ENCODE results near the gene INPP5K.

The INPP5K gene

DNA sequence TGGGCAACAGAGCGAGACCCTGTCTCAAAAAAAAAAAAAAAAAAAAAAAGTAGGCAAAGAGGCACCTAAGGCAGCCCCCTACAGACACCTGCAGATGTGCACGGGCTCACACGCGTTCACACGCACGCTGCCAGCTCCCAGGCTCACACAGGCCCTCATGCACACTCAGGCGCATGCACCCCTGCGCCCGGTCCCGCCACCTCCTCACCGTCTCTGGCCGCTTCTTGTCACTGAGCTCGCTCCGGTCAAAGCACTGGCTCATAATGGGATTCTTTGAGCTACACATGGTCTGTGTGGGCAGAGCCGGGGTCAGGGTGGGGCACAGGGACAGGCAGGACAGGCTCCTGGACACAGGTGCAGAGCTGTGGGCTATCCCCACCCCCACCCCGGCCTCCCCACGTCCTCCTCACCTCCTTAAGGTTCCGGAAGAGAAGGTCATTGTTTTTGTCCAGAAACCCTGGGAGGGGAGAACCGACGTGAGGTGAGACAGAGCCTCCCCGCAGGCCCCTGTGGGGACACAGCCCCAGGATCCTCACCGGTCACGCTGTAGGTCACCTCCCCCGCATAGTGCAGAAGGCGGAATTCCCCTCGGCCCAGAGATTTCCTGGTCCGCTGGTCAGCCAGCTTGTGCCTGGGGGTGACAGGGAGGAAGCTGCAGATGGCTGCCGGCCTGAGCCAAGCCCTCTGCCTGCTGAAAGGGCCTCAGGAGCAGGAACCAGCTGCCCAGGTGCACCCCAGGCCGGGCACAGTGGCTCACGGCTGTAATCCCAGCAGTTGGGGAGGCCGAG, 41.8 kb downstream of the INPP5K start:
- H3K79me2 ChIP-seq (ENCODE audit: low read length): no peaks in the 10 kb centered on the region
- H3K9me3 ChIP-seq (replicated peaks; ENCODE audit: insufficient read depth, low read length): no peaks in the 10 kb centered on the region
- H4K20me1 ChIP-seq (ENCODE audit: insufficient read depth, low read length): no peaks in the 10 kb centered on the region
- H3K27ac ChIP-seq (ENCODE audit: low read length): no peak overlapping the region
- no peak overlapping the region for H3K9ac ChIP-seq (ENCODE audit: low read length)
- no peaks in the 10 kb centered on the region for H3K27me3 ChIP-seq (replicated peaks; ENCODE audit: insufficient read depth, low read length)
- no peaks in the 10 kb centered on the region for H3K4me1 ChIP-seq (ENCODE audit: low read length)
- no peak for TF ChIP-seq EZH2phosphoT487 (IDR thresholded peaks at IDR 0.05; ENCODE audit: low read length)
- no peak for TF ChIP-seq EZH2 (optimal IDR thresholded peaks at IDR 0.05; ENCODE audit: low read depth, low read length)
- TF ChIP-seq, protein P1, sequence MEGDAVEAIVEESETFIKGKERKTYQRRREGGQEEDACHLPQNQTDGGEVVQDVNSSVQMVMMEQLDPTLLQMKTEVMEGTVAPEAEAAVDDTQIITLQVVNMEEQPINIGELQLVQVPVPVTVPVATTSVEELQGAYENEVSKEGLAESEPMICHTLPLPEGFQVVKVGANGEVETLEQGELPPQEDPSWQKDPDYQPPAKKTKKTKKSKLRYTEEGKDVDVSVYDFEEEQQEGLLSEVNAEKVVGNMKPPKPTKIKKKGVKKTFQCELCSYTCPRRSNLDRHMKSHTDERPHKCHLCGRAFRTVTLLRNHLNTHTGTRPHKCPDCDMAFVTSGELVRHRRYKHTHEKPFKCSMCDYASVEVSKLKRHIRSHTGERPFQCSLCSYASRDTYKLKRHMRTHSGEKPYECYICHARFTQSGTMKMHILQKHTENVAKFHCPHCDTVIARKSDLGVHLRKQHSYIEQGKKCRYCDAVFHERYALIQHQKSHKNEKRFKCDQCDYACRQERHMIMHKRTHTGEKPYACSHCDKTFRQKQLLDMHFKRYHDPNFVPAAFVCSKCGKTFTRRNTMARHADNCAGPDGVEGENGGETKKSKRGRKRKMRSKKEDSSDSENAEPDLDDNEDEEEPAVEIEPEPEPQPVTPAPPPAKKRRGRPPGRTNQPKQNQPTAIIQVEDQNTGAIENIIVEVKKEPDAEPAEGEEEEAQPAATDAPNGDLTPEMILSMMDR (IDR thresholded peaks at IDR 0.05; ENCODE audit: low read length): no peak
- H2AFZ ChIP-seq (ENCODE audit: low read length): no peak overlapping the region
- H3K4me3 ChIP-seq (ENCODE audit: low read length): no peak overlapping the region
- DNase-seq: no peak
- no peaks in the 10 kb centered on the region for H3F3A ChIP-seq (ENCODE audit: insufficient read depth, low read length)
- no peaks in the 10 kb centered on the region for H3K36me3 ChIP-seq (replicated peaks; ENCODE audit: insufficient read depth, low read length)
- no peak overlapping the region for H3K4me2 ChIP-seq (ENCODE audit: low read depth, low read length)
- H3K9me2 ChIP-seq (replicated peaks; ENCODE audit: insufficient read depth, low read length): no peaks in the 10 kb centered on the region

DNA sequence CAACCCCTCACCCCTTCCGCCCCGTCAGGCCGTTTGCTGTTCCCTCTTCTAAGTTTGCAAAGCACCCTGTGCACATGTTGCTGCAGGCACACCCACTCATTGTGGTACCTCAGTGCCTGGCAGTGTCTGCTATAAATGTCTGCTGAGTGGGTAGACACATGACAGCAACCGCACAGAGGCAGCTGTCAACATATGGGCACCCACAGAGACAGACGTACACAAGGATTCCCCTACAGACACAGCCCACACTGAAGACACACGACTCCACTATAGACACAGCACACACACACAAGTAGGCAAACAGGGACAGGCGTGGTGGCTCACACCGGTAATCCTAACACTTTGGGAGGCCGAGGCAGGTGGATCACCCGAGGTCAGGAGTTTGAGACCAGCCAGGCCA, 42.6 kb downstream of the INPP5K start:
- Histone ChIP-seq H3K4me2 (ENCODE audit: low read depth, low read length) (no peak overlapping the region), H3K27ac (ENCODE audit: low read length) (no peak overlapping the region), H3K4me3 (ENCODE audit: low read length) (no peak overlapping the region), H3K36me3 (replicated peaks; ENCODE audit: insufficient read depth, low read length) (no peaks in the 10 kb centered on the region), H3K9ac (ENCODE audit: low read length) (no peak overlapping the region), H3K27me3 (replicated peaks; ENCODE audit: insufficient read depth, low read length) (no peaks in the 10 kb centered on the region), H3K9me2 (replicated peaks; ENCODE audit: insufficient read depth, low read length) (no peaks in the 10 kb centered on the region), H3F3A (ENCODE audit: insufficient read depth, low read length) (no peaks in the 10 kb centered on the region), H2AFZ (ENCODE audit: low read length) (no peak overlapping the region), H3K4me1 (ENCODE audit: low read length) (no peaks in the 10 kb centered on the region), H3K9me3 (replicated peaks; ENCODE audit: insufficient read depth, low read length) (no peaks in the 10 kb centered on the region), H3K79me2 (ENCODE audit: low read length) (no peaks in the 10 kb centered on the region), H4K20me1 (ENCODE audit: insufficient read depth, low read length) (no peaks in the 10 kb centered on the region)
- DNase-seq: no peak
- TF ChIP-seq EZH2 (optimal IDR thresholded peaks at IDR 0.05; ENCODE audit: low read depth, low read length) (no peak), EZH2phosphoT487 (IDR thresholded peaks at IDR 0.05; ENCODE audit: low read length) (no peak)
- TF ChIP-seq, protein P1 (IDR thresholded peaks at IDR 0.05; ENCODE audit: low read length): no peak

DNA sequence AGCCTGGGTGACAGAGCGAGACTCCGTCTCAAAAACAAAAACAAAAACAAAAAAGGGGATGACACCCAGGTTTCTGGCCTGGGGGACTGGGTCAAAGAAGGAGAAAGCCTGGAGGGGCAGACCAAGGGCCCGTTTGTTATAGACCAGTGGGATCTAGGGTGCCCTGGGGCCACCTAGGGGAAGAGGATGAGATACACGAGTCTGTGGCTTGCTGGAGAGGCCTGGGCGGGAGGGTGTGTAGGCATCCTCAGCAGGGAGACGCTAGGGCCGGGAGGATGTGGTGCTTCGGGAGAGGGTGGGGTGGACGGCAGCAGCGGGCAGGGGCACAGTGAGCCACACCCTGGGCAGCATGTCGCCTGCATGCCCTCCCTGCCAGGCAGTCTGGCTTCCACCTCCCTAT, 43.2 kb downstream of the INPP5K start:
- Histone ChIP-seq H3K4me2 (ENCODE audit: low read depth, low read length) (no peak overlapping the region), H3K9ac (ENCODE audit: low read length) (no peak overlapping the region)

More for the DNA sequence above, 43.2 kb downstream of the INPP5K start:
- Histone ChIP-seq H4K20me1 (ENCODE audit: insufficient read depth, low read length) (no peaks in the 10 kb centered on the region), H3K4me3 (ENCODE audit: low read length) (no peak overlapping the region), H3K9me3 (replicated peaks; ENCODE audit: insufficient read depth, low read length) (no peaks in the 10 kb centered on the region), H3K9me2 (replicated peaks; ENCODE audit: insufficient read depth, low read length) (no peaks in the 10 kb centered on the region), H3K27me3 (replicated peaks; ENCODE audit: insufficient read depth, low read length) (no peaks in the 10 kb centered on the region), H3K79me2 (ENCODE audit: low read length) (no peaks in the 10 kb centered on the region), H3K27ac (ENCODE audit: low read length) (no peak overlapping the region), H2AFZ (ENCODE audit: low read length) (no peak overlapping the region), H3F3A (ENCODE audit: insufficient read depth, low read length) (no peaks in the 10 kb centered on the region), H3K4me1 (ENCODE audit: low read length) (no peaks in the 10 kb centered on the region), H3K36me3 (replicated peaks; ENCODE audit: insufficient read depth, low read length) (no peaks in the 10 kb centered on the region)
- no peak for DNase-seq
- TF ChIP-seq EZH2phosphoT487 (IDR thresholded peaks at IDR 0.05; ENCODE audit: low read length) (no peak), EZH2 (optimal IDR thresholded peaks at IDR 0.05; ENCODE audit: low read depth, low read length) (no peak)
- TF ChIP-seq, protein P1 (IDR thresholded peaks at IDR 0.05; ENCODE audit: low read length): no peak

Data from MM.1S (cell line).